NAMALWA (cell line): Measurements from ENCODE around the gene HESX1.

Experiments used
- DNase-seq: peaks from one replicate; pipeline ENCODE4 v3.0.0-alpha.2; 2015; ENCODE audit warnings: low spot score

The HESX1 gene

GRCh38 chr3:57168151-57168550 is 31.6 kb downstream of the HESX1 start:
- no peak for DNase-seq

DNA sequence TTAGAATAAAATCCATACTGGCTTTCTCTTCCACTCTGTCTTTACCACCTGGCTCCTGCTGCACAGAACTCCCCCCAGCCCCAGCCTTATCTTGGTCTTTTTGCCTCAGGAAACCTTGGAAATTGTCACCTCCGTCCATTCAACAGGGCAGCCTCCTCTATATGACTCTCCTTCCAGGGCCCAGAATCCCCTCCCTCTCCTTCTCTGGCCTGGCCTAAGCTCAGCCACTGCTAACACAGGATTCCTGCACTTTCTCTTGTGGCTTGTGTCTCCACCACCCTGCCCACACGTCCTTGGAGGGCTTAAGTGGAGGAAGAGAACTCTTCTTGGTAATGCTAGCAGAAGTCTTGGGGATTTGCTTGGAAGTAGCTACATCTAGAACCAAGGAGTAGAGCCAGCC is 33.1 kb downstream of the HESX1 start:
- no peak for DNase-seq

DNA sequence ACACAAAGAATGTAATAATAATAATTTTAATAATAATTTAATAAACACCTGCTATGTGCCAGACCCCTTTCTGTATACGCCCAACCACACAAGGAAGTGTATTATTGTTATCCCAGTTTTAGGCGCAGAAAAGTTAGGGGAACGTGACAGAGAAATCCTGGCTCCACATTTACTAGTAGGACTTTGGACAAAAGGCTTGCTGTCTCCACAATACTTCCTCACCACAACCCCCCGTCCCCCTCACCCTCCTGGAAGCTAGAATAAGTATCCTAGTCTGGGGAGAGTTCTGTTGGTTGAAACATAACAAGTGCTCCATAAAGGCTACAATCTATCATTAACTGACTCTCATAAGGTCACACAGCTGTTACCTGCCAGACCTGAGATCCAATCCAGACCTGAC is 34.1 kb downstream of the HESX1 start:
- DNase-seq: no peak

GRCh38 chr3:57164657-57165573 is 34.9 kb downstream of the HESX1 start, which contains the start of gene IL17RD:
IL17RD (minus strand) TSS chr3:57165353; CDS start chr3:57165286, 67 bp downstream.
- DNase-seq: peak; percentile 44

- DNase-seq: no peak
These were observed 35.5 kb downstream of the HESX1 start for GRCh38 chr3:57164217-57164656.

DNA sequence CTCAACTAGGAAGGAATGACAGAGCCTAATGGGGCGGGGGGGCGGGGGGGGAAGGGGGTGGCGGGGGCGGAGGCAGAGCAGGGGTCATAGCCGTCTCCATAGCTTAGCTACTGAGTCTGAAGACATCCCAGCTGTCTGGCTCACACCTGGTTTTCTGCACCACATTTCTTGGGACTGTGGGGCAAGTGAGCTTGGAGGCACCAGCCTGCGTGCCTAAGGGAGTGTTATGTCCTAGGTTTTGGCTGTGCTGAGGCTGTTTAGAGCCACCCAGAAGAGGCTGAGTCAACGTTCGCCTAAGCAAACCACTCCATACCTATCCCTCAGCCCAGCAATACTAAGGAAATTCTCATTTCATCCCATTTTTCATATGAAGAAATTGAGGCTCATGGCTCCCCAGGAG is 36.0 kb downstream of the HESX1 start:
- DNase-seq: no peak

DNA sequence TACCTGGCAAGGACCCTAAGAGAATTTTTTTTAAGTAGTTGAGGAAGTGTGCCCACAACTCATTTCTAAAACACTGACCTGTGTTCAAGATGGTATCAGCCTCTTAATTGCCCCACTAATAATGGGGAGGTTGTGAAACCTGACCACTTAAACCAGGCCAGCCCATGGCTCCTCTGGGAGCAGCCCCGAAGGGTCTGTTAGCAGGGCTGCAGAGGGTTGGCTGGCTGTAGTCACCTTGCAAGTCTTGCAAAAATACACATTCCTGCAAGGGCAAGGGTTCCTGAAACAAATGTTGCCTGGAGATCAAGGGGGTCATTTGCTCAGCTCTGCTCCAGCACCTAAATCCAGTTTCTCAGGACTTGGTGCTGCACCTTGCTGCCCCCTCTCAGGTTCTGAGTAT is 37.9 kb downstream of the HESX1 start:
- no peak for DNase-seq

GRCh38 chr3:57160765-57161538 is 38.8 kb downstream of the HESX1 start:
- DNase-seq: no peak

GRCh38 chr3:57160076-57160764 is 39.6 kb downstream of the HESX1 start:
- DNase-seq: no peak

- no peak for DNase-seq
These were observed 40.7 kb downstream of the HESX1 start for GRCh38 chr3:57158813-57159738.

GRCh38 chr3:57158325-57158724 is 41.5 kb downstream of the HESX1 start:
- no peak for DNase-seq

DNA sequence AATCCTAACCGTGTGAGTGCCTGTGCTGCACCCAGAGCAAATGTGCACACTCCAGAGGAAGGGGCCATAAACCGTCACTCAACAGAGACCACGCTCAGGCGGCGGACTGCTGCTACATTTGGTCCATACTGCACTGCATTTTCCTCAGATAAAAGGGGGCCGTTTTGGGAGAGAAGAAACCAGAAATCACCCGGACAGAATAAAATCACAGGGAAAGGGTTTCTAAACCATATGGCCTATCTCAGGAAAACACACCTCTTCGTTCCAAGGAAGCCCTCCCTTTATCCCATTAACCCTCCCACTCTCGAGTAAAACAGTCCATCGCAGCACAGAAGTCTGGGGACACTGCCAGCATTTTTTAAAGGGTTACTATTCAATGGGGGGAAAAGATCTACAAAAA is 42.2 kb downstream of the HESX1 start:
- DNase-seq: no peak

GRCh38 chr3:57155310-57155643 is 44.5 kb downstream of the HESX1 start:
- DNase-seq: no peak

GRCh38 chr3:57154470-57155309 is 45.1 kb downstream of the HESX1 start:
- no peak for DNase-seq

- no peak for DNase-seq
These were observed 47.3 kb downstream of the HESX1 start for GRCh38 chr3:57152151-57153143.

DNA sequence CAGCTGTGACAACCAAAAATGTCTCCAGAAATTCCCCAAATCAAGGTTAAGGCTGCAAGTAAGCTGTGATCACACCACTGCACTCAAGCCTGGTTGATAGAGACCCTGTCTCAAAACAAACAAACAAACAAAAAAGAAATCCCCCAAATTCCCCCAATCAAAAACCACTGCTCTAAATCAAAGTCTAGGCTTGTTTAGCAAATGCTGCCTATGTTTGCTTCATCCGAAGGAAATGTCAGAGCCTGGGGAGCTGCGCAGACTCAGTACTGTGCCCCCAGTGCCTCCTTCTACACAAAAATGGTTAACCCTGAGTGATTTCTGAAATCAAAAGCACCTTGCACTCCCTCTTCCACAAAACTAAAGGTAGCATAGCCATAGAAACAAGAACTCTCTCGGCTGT is 48.0 kb downstream of the HESX1 start:
- DNase-seq: no peak

GRCh38 chr3:57151021-57151449 is 48.7 kb downstream of the HESX1 start:
- DNase-seq: no peak

DNA sequence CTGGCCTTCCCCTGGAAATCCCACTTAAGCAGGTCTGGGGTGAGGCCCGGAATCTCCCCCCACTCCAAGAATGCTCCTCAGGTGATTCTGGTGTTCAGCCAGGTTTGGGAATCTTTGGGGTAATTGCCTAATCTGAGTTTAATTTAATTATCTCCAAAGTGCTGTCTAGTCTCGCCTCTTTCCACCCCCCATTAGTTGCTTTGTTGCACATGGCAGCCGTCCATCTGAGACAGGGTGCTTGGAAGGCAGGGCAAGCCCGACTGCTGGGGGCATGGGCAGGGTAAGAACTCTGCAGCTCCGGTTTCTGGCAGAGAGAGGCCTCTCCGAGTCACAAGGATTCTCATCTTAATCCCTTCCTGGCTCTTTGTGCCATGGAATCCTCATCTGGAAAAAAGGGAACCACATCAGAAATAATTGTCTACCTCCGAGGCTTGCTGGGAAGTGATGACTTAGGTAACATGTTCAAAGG is 49.6 kb downstream of the HESX1 start:
- no peak for DNase-seq
